Activated T-helper 1 cell treated with Interleukin-2 at 50 U/mL for 16 hours (primary cell): Measurements from ENCODE around the gene PLPP7.
"Not testable (repeated sequence)": the region's sequence is repeated elsewhere in the genome, so short reads cannot be mapped to it uniquely, and the experiment has no call there.

Experiments
- DNase-seq: peaks from one replicate; pipeline ENCODE4 v3.0.0-alpha.2; 2020; ENCODE audit warnings: low read depth

The PLPP7 gene

GRCh38 chr9:131330814-131331600, 41.5 kb downstream of the PLPP7 start:
- DNase-seq, result no peak

- not testable (repeated sequence) for DNase-seq
Observed at GRCh38 chr9:131331996-131332395, 42.5 kb downstream of the PLPP7 start.

- DNase-seq, result no peak
Observed at GRCh38 chr9:131333771-131334628, 44.5 kb downstream of the PLPP7 start.

GRCh38 chr9:131334629-131335367, 45.3 kb downstream of the PLPP7 start:
- DNase-seq, result no peak

GRCh38 chr9:131335368-131335755, 45.8 kb downstream of the PLPP7 start:
- DNase-seq, result no peak

- no peak for DNase-seq
Observed at GRCh38 chr9:131337131-131337848, 47.8 kb downstream of the PLPP7 start.

GRCh38 chr9:131339212-131339611, 49.7 kb downstream of the PLPP7 start:
- not testable (repeated sequence) for DNase-seq

GRCh38 chr9:131344931-131345535, 55.5 kb downstream of the PLPP7 start:
- DNase-seq, result not testable (repeated sequence)

GRCh38 chr9:131346559-131346958, 57.0 kb downstream of the PLPP7 start:
- no peak for DNase-seq

GRCh38 chr9:131347376-131348020, 58.0 kb downstream of the PLPP7 start:
- no peak for DNase-seq

- DNase-seq, result no peak
Observed at GRCh38 chr9:131348631-131349521, 59.4 kb downstream of the PLPP7 start.

- no peak for DNase-seq
Observed at GRCh38 chr9:131349522-131349880, 60.0 kb downstream of the PLPP7 start.

GRCh38 chr9:131349881-131350563, 60.5 kb downstream of the PLPP7 start:
- DNase-seq, result peak; percentile 76

GRCh38 chr9:131356479-131356878, 67.0 kb downstream of the PLPP7 start:
- DNase-seq, result not testable (repeated sequence)

GRCh38 chr9:131358556-131358955, 69.0 kb downstream of the PLPP7 start:
- no peak for DNase-seq
